Right ventricle myocardium superior (tissue), 1 donor: ENCODE results near the gene KAZALD1. TPM values are rescaled to one million over a fixed set of nuclear protein-coding genes. Genes with fewer than 3 reads are reported as not detected.
"Not testable (repeated sequence)": the region's sequence is repeated elsewhere in the genome, so short reads cannot be mapped to it uniquely, and the experiment has no call there.

Experiments
- ATAC-seq: fragments of 200-7000 bp; cut with Tn5 transposase; one replicate; pipeline ENCODE4 v1.9.1; 2020; ENCODE audit warnings: mild to moderate bottlenecking; ENCODE audit not compliant: poor library complexity
- DNase-seq: peaks from one replicate; pipeline ENCODE4 v3.0.0-alpha.2; 2020
- intact Hi-C: fragments of 100-400 bp; cut with DNase I; formaldehyde crosslinking; loops from one replicate; pipeline ENCODE4 v1.11.2; 2022
- total RNA-seq: library from RNA; stranded (reverse); fragmentation: NEBNext Ultra II Directional; extraction: Animal tissue kit (Norgen Biotek cat#: 25700); gene quantifications from one replicate; pipeline ENCODE4 v1.2.1, GENCODE V29; 2021
- donor health status: DM: no; HTN: yes; CAD: no; lungs with severe emphysema.

Gene KAZALD1
- total RNA-seq, 1 donor from 2014 or later = 5.0 TPM

- no peak for ATAC-seq
- intact Hi-C loops = no loop called here
Observed at GRCh38 chr10:101028446-101029337, 33.1 kb upstream of the KAZALD1 start.

DNA sequence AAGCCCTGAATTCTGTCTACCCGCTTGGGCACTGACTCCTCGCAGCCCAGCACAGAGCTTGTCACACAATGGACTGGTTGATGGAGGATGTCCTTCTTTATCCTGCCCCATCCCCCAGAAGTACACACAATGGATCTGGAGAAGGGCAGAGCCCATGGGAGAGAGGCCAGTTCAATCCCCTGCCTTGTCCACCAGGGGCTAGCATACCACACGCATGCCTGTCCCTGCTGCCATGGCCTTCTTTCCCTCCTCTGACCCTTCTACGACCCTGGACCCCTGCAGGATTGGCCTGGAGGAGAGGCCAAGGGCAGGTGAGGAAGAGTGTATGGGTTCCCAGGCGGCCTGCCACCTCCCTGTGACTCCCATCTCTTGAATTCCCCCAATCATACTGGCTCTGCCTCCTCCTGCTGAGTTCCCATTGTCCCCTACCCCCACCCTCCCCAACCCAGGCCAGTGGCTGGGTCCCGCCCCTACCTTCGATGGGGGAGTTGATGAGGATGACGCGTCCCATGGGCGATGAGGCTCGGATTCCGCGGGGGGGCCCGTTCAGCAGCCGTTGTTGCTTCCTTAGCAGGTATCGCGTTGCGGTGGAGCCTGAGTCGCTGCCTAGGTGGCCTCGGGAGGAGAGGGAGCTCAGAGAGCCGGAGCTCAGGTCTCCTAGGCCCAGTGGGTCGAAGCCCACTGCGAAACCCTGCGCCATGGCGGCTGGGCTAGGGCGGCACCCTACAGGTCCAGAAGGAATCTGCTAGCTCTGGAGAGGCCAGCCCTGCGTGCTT, 32.1 kb upstream of the KAZALD1 start:
- no peak for DNase-seq
- intact Hi-C loops = no loop called here

More at GRCh38 chr10:101028446-101029337, 33.1 kb upstream of the KAZALD1 start:
- no peak for DNase-seq

DNA sequence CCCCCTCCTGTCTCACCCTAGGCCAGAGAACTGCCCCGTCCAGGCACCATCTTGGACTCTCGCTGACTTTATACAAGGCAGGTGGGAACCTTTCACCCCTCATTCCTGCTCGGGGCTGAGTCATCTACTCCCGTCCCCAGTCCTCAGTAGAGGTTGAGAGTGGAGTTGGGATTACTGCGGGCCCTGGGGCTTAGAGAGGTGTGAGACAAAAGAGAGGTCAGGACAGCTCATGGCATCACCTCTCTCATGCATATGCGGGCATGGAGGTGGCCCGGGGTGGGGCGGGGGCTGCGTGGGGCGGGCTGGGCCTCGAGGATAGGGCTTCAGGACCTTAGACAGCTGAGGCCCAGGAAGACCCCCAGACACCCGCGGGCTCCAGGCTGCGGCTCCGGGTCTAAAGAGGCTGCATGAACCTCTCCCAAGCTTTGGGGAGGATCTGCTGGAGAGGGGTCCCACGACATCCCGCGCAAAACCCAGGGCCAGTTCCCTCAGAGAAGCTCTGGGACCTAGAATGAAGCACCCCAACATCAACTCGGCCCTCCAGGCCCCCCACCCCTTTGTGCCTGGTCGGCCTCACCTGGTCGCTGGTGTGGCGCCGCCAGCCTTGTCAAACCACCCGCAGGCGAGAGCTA, 31.2 kb upstream of the KAZALD1 start:
- intact Hi-C loops = no loop called here
- no peak for DNase-seq
- no peak for ATAC-seq

More for the DNA sequence above, 32.1 kb upstream of the KAZALD1 start:
- no peak for ATAC-seq

- intact Hi-C loops = no loop called here
- peak; percentile 98 for DNase-seq
- ATAC-seq = peak; percentile 94
Observed at GRCh38 chr10:101031128-101031795, 30.5 kb upstream of the KAZALD1 start, which contains the start of the genes PDZD7 and SFXN3. Gene PDZD7 (minus strand): TSS chr10:101031129. CDS start chr10:101030219, 910 bp downstream. Gene SFXN3 (plus strand): TSS chr10:101031234. CDS start chr10:101034695, 3,461 bp downstream.

DNA sequence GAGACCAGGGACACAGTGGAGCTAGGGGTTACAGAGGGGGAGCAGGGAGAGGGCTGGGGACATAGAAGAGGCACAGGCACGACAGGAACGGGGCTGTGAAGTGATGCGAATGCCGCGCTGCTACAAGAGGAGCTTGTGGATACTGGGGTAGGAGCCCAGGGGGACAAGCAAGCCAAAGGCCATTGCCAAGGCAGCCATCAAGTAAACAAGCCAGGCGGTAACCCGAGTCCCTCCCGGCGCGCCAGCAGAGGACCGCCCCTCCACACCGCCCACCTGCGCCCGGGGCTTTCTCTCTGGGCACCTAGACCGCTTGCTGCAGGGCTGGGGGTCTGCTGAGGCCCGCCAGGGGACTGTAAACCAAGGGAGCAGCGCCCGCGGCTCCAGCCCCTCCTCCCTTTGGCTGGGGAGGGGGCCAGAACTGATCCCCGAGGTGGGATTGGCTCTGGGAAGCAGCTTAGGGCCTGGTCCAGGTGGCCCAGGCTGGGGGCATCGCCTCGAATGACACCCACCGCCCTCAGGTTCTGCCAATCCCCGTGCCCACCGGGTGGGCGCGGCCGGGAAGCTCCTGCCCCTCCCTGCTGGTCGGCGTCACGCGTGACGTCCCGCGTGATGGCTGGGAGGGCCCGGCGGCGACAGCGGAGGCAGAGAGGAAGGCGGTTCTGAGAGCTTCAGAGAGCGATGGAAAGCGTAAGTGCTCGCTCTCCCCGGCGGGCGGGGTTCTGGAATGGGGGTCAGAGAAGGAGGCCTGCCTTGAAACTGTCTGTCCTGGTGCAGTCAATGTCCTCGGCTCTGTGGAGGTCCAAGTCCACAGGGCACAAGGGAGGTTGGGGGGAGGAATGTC, 29.8 kb upstream of the KAZALD1 start:
- DNase-seq (peak; percentile 93), ATAC-seq (peak; percentile 81)
- intact Hi-C loops = no loop called here

DNA sequence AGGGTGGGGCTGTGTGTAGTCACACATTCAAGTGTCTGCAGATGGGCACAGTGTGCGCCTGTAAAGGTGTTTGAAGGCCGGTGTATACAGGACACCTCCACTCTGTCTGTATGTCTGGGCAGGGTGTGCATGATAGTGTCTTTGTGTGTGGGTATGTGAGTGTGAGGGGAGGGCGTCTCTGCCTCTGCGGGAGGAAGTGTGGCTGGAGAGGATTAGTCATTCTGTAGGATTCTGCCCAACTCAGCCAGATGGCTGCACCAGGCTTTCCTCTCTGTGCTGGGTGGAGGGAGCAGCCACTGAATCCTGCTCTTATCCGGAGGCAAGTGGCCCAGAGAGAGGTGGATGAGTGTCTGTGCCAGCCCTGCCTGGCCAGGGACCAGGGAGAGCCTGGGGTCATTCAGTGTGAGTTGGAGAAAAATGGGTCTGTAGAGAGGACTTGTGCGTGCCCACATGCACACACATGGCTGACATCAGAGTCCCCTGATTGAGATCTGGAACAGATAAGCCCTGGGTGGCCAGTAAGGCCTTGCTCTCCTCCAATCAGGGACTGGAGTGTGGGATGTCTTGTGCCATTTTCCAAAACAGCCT, 29.1 kb upstream of the KAZALD1 start:
- ATAC-seq (peak; percentile 45), DNase-seq (peak; percentile 75)
- intact Hi-C loops = no loop called here

DNA sequence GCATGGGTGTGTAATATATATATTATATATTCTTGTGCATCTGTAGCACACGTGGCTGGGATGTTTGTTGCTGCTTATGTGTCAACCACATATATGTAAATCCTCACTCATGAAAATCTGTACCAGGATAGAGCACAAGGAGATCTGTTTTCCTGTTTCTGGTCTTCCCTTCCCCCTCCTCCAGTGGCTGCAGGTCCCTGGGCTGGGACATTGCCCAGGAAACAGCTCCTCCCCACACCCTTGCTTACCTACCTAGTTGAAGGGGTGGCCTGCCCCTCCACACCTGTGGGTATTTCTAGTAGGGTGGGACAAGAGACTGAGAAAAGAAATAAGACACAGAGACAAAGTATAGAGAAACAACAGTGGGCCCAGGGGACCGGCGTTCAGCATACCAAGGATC, 28.5 kb upstream of the KAZALD1 start:
- no peak for ATAC-seq
- intact Hi-C loops = no loop called here
- no peak for DNase-seq

DNA sequence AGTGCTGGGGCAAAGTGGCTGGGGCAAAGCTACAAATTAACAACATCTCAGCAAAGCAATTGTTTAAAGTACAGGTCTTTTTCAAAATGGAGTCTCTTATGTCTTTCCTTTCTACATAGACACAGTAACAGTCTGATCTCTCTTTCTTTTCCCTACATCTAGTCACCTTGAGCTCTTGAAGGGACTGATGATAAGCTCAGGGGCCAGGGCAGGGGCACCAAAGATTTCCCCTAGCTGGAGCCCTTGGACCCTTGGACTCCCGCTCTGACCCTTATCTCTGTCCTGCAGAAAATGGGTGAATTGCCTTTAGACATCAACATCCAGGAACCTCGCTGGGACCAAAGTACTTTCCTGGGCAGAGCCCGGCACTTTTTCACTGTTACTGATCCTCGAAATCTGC, 27.4 kb upstream of the KAZALD1 start:
- ATAC-seq, DNase-seq, intact Hi-C loops: not testable (repeated sequence)

GRCh38 chr10:101035314-101035713, 26.5 kb upstream of the KAZALD1 start:
- intact Hi-C loops = no loop called here
- DNase-seq (no peak), ATAC-seq (no peak)

DNA sequence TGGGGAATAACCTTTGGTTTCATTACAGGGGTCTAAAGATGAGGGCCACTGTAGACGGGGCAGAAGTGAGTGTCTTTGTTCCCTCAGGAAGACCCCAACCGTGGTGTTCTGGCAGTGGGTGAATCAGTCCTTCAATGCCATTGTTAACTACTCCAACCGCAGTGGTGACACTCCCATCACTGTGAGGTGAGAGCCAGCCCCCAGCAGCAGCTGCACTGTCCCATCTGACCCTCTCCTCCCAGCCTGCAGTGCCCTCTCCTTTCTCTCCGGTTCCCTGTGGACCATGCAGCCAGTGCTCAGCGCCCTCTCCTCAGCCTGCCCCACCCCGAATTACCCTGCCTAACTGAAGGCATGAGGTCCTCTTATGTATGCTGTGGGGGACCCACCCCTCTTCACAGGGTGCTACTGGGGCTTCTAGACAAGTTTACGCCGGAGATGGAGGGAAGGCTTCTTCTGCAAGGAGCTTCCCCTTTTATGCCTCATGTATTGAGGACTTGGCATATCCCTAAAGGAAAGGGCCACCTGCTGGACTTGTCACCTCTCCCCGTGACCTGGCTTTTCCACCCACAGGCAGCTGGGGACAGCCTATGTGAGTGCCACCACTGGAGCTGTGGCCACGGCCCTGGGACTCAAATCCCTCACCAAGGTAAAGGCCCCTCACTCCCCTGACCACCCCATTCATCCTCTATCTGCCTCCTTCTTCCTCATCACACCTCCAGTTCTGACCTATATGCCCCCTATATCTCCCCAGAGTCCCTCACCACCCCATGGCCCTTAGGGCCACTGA, 25.7 kb upstream of the KAZALD1 start:
- intact Hi-C loops = no loop called here
- ATAC-seq (no peak), DNase-seq (no peak)

DNA sequence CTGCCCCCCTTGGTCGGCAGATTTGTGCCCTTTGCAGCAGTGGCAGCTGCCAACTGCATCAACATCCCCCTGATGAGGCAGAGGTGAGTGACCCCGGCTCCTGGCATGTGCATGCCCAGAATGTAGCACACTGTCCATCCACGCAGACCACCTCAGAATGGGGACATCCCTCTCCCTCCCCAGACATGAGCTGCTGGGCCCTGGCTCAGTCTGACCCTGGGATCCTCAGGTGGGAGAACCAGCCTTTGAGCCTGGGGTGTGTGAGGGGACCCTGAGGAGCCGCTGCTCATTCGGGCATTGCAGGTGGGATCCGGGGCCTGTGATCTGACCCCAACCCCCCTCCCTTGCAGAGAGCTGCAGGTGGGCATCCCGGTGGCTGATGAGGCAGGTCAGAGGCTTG, 25.1 kb upstream of the KAZALD1 start:
- no peak for DNase-seq
- no peak for ATAC-seq
- intact Hi-C loops = no loop called here

DNA sequence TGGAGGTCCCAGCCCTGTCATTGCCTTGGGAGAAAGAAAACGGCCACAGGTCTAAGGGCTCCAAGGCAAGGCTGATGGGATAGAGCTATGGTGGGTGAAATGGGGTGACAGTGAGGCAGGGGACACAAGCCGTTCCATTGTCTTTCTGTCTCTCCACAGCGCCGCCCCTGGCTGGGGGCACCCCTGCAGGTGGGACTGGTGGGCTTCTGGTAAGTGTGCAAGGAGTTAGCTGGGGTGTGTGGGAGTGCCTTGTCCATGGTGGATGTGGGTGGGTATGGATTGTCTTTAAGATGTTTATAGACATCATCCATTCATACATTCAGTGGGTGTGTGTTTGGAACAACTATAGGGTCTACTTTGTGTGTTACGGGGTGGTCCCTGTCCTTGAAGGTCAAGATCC, 23.3 kb upstream of the KAZALD1 start:
- intact Hi-C loops = no loop called here
- no peak for ATAC-seq

GRCh38 chr10:101040061-101040460, 21.7 kb upstream of the KAZALD1 start:
- intact Hi-C loops = no loop called here

More for the DNA sequence above, 23.3 kb upstream of the KAZALD1 start:
- no peak for DNase-seq

GRCh38 chr10:101040851-101041250, 20.9 kb upstream of the KAZALD1 start:
- intact Hi-C loops = no loop called here
- DNase-seq (no peak), ATAC-seq (no peak)

More at GRCh38 chr10:101040061-101040460, 21.7 kb upstream of the KAZALD1 start:
- DNase-seq (no peak), ATAC-seq (no peak)

DNA sequence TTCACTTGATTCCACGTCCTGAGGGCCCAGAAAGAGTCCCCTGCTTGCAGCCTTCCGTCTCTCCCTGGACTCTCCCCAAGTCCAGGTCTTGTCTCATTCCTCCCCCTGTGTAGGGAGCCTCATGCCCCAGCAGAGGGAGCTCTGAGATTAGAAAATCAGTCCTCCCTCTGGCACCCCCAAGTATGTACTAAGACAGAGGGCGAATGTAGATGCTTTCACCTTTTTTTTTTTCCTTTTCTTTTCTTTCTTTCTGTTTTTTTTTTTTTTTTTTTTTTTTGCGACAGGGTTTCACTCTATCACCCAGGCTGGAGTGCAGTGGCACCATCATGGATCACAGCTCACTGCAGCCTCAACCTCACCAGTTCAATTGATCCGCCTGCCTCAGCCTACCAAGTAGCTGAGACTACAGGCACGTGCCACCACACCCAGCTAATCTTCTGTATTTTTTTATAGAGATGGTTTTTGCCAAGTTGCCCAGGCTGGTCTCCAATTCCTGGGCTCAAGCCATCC, 20.5 kb upstream of the KAZALD1 start:
- DNase-seq (peak; percentile 83), ATAC-seq (peak; percentile 85)
- intact Hi-C loops = no loop called here

GRCh38 chr10:101042118-101042517, 19.7 kb upstream of the KAZALD1 start:
- intact Hi-C loops = no loop called here
- no peak for DNase-seq
- no peak for ATAC-seq
